MV-4-11 (cell line): ENCODE results near the gene NELL1.

Experiments used
- DNase-seq: peaks from one replicate; lab custom pipeline; 2025; lab: John Stamatoyannopoulos, UW

The NELL1 gene

DNA sequence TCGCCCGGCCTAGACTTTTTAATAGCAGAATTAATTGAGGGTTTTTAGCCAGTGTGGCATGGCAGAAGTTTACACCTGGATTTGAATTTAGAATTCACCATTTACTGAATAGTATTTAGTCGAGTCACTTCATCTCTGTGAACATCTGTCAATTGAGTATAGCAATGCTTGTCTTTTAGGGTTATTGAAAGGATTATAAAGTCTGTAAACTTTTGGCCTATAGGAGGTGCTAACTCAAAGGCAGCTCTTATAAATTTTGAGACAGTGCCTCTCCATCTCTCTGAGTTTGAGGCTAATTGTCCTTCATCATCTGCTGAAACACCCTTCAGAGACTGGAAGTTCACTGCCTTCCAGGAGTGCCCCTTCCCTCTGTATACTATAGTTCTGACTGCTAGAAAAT lies 205.0 kb downstream of the NELL1 start:
- no peak for DNase-seq

DNA sequence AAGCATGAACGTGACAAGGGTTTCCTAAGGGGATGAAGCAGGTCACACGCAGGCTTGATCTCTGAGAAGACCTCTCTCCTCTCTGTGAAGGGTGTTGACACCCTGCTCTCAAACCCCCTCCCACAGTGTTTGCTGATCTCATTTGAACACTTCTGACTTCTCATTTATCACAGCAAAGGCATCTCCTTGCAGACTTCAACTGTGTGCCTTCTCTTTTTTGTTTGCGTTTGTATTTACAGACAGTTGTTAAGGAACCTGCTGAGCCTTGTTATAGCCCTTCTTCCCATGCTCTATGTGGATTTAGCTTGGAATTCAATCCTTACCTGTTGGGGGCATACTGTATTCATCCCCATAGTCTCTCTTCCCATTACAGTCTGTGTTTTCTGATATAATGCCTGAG lies 206.5 kb downstream of the NELL1 start:
- DNase-seq = no peak

DNA sequence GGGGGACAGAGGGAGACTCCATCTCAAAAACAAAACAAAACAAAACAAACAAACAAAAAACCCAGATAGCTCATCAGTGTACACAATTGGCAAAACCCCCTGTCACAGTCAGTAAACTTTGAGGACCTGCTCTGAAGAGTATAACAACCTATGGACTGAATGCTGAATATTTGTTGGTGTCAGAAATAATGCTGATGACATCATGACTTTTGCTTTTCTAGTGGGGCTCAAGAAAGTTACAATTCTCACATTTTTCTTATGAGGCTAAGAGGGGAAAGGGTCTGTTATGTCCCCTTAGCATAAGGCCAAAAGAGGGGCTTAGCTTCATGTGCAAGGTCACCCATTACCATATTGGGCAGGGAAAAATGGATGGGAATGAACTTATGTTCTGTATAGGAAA lies 207.4 kb downstream of the NELL1 start:
- DNase-seq = no peak

DNA sequence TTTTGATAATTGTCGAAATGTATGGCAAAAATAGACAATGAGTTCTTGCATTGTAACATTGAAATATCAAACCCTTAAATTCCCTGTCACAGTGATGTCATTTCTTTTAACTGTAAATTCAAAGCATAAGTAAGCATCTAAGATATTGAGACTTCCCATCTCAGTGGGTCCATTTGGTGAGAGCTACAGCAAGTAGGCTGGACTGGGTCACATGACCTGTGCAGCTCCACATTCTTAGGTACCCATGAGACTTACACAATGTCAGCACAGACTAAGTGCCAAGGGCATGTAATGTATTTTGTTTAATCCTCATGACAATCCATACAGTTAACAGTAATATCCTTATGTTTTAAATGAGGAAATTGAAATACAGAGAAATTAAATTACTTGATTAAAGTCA lies 210.7 kb downstream of the NELL1 start:
- no peak for DNase-seq

DNA sequence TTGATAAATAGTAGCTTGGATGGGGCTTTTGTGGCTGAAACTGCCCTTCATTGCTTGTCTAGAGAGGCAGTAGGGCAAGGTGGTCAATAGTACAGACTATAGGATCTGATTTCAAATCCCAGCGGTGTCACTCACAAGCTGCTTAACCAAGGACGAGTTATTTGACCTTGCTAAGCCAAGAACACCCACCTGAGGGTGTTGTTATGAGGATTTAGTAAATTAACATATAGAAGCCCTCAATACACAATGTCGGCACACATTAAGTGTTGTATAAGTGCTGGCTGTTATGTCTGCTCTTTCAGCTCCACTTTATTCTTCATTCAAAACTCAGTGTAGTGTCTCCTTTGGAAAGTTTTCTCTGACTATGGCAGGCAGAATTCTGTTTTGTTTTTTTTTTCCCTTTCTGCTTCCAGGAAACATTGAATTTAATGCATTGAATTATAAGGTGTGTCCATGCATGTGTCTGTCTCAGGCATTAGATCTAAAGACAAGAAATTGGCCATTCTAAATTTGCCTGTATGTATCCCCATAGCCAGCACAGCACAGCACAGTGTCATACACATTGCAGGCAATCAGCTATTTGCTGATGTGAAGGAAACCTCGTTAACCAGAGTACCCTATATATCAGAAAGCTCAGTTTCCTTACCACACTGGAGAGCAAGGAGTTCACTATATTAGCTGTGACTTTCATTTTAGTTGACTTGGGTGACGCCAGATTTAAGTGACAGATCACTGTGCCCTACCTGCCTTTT lies 212.1 kb downstream of the NELL1 start:
- no peak for DNase-seq

DNA sequence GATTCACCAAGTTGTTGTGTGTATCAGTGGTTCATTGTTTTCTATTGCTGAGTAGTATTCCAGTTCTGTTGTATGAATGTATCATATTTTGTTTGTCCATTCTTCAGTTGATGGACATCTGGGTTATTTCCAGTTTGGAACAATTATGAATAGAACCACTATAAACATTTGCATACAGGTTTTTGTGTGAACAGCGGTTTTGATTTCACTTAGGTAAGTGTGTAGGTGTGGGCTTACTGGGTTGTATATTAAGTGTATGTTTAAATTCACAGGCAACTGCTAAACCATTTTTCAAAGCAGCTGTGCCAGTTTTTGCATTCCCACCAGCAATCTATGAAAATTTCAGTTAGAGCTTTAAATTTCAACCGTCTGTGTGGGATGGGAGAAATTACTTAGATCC lies 217.8 kb downstream of the NELL1 start:
- no peak for DNase-seq

DNA sequence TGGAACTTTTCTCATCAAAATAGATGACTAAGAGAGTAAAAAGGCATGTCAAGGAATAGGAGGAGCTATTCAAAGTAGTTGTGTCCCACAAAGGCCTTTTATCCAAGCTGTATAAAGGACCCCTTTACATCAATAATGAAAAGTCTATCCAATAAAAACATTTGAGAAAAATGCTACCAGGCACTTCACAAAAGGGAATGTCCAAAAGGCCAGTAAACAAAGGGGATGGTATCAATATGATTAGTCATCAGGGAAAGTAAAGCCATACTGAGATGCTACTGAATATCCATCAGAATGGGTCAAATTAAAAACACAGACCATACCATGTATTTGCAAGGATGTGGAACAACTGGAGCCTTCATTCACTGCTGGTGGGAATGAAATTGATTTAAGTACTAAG lies 224.9 kb downstream of the NELL1 start:
- DNase-seq = no peak

DNA sequence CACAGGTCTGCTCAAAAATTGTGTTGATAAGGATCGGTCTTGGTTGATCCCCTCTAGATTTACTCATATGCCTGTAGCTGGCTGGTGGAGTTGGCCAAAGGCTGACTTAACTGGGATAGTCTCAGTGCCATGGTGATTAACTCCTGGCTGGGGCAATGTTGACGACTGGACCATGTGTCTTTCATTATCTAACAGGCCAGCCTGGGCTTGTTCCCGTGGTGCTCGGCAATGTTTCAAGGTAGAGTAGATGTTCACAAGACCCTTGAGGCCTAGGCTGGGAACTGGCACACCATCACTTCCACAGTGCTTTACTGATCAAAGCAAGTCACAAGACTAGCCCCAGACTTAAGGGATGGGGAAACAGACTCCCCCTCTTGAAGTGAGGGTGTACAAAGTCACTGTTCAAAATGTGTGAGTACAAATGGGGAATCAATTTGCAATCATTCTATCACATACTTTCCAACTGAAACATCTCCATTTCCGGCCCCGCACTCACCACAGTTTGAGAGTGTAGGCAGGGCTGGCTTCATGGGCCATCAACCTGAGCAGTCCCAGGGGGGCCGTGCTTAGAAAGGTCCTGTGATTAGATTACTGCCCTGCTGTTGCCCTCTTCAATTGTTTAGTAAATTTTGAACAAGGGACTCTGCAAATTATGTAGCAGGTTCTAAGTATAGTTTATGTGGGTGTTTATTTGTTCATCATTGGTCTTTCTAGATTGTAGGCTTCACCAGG lies 240.8 kb downstream of the NELL1 start:
- no peak for DNase-seq

DNA sequence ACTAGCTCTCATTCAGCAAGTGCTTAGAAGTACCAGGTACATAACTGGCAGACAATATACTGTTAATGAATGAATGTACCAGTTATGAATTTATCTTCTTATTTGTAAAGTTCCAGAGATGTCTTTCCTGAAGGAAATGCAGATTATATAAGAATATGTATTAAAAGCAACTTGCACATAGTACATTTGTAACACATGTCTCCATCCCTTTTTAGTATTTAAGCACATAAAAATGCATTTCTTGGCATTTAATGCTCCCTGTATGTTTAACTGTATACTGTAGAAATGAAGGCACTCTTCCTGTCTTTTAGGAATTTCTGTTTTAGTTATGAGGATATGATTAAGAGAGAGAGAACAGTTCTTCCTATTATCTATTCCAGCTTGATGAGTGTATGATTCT lies 241.3 kb downstream of the NELL1 start:
- DNase-seq = no peak

DNA sequence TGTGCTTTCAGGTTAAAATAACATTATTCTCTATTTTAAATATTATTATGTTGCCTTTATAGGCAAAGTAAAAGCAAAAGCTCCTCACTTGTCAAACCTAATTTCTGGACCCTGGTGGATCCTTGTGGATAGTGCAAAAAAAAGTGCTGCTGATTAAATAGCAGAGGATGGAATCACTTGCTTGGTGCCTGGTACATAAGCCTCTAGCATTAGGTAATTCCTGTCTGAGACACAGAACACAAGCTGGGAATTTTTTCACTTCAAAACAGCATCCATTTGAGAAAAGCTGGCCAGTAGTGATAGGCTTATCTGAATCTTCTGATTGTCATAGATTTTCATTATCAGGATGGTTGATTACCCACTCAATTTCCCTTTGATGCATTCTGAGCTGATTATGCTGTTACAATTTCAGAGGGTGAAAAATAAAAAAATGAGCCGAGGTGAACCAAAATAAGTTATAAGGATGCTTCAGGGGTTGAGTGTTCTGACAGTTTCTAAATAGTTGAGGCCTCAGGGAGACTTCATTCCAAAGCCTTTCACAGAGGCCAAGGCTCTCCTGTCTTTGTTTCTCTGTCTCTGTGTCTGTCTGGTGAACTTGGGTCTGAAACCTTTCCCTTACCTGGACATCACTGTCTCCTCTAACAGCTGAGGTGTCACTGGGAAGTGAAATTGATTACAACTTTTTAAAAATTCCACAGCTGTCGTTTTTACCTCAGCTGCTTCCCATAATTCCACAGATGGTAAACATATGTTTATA lies 242.9 kb downstream of the NELL1 start:
- no peak for DNase-seq

DNA sequence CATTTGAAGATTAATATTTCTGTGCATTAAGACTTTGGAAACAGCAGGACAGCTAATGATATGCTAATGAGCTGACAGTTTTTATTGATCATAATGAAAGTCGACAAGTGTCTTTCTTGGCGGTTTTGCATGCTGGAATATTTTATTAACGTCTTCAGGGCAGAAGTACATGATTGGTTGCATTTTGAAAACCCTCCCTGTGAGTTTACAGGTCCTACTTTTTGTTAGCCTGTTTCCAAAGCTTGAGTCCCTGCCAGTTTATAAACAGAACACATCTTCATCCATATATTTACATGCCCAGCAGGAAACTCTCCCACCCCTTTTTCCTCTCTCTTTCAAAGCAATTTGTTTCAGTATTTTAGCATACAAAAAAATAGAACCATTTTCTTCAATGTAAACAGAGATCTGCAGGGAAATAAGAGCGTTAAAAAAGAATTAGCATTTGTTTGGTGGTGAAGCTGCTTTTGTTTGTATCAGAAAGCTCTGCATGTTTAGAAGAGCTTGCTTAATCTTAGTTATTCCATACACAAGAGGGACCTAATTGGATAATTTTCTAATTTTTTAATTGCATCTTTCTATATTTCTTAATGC lies 243.6 kb downstream of the NELL1 start:
- DNase-seq = no peak

DNA sequence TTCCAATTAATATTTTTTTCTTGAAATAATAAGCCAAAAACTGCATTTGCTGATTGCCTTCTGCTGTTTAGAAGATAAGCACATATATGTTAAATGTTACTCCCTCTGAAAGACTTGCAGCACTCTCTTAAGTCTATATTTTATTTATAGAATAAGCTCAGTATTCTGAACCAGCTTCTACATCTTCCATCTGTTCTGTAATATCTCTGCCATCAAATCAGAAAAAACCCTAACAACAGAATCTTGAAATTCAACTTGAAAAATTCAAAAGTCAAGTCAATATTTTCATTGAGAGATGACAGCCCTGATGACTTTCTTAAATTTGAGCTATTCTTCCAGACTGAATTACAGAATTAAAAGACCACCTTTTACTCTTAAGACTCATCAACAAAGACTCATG lies 247.9 kb downstream of the NELL1 start:
- DNase-seq = no peak

DNA sequence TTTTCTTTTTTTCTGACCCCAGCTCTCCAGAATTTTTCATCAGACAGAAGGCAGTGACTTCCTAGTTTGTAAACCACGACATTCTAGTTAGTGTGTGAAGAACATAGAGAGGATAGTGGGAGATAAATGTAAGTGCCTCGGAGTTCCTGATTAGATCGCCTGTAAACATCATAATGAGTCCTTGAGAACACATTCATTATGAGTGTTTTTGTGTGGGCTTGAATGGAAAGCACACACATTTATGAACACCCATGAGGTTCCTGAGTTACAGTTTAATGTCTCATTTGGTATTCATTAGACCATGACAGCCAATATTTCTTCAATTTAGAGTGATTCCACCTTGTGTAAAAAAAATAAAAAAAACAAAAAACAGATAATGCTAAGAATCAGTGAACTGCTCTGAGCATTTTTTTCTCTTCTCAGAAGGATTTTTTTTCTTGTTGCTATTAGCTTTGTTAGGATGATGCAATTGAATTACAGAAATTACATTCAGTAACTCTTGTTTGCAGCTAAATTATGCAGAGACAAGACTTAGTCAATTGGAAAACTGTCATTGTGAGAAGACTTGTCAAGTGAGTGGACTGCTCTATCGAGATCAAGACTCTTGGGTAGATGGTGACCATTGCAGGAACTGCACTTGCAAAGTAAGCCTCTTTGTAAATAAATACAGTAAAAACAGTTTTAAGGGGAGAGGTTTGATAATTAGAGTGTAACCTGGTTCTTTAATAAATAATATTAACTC lies 257.6 kb downstream of the NELL1 start:
- DNase-seq = no peak

DNA sequence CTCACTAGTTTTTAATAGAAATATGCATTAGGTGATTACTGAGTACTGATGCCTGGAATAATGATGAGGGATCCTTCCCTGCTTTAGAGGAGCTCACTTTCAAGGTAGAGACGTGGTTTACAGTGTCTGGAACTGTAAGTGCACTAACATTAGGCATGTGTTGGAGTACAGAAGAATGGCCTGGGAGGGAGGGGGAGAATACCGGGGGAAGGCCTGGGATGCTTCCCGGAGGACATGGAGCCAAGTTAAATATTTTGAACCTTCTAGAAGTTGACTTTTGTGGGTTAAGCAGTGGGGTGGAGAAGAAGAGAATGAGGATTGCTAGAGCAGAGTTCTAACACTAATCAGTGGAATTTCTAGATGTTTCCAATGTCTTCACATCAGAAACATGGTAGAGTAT lies 261.6 kb downstream of the NELL1 start:
- no peak for DNase-seq

DNA sequence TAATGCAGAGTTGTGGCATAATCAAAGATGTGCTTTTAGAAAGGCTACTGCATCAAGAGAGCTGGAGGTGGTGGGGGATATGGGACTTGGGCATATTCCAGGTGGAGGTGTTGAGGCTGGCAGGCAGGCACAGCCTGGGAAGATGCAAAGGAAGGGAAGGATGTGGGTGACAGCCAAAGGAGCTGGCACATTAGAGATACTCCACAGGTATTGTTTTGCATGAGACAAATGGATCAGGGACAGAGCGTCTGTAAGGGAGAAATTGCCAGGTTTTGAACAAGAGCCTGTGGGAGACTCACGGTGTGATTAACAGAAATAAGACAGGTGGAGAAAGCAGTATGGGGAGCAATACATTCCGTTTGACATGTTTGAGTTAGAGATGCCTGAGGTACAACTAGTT lies 263.7 kb downstream of the NELL1 start:
- no peak for DNase-seq

DNA sequence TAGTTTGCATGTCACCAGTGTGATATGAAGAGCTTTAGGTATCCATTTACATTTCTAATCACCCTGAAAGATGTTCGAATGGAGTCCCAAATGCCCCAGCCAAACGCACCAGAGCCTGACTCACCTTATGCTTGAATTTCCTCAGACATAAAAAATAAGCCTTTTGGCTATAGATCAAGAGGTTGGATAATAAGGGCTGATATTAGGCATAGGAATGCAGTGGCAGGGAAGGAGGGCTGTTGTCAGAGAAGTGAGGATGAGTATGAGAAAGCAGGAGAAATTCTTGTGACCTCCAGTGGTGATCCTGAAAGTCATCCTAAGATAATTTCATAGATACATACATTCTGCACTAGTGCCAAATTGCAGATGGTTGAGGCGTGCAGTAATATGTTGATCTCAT lies 264.6 kb downstream of the NELL1 start:
- no peak for DNase-seq

DNA sequence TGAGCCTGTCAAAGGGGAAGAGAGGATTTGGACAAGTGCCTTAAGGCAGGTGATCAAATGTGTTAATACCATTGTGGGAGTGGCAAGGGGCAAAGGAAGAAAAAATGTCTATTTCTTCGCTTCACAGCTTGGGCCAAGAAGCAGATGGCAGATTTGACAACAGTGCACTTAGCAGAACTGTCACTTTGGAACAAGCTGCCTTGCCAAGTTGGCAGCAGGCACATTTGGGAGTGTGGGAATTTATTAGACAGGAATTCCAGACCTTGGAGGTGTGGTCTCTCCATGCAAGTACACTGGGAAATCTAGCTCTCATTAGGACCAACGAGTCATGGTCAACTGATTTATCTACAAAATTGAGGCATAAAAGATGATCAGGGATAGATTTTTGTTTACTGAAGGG lies 265.1 kb downstream of the NELL1 start:
- DNase-seq = no peak

DNA sequence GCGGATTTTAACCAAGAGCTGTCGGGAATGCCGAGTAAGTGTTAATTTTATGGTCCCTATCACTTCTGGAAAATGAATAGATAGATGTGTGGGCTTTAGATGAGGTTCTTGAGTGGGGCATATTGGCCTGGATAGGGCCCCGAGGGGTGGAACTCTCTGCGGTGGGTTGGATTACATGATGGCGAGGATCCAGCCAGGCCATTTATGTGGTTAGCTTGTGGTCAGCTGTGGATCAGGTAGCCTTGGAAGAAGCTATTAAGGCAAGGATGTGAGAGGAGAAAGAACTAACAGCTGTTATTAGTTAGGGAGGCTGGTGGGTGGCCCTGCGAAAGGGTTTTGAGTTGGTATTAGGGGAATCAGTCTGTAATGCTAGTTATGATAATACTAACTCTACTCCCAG lies 268.4 kb downstream of the NELL1 start:
- DNase-seq = no peak

DNA sequence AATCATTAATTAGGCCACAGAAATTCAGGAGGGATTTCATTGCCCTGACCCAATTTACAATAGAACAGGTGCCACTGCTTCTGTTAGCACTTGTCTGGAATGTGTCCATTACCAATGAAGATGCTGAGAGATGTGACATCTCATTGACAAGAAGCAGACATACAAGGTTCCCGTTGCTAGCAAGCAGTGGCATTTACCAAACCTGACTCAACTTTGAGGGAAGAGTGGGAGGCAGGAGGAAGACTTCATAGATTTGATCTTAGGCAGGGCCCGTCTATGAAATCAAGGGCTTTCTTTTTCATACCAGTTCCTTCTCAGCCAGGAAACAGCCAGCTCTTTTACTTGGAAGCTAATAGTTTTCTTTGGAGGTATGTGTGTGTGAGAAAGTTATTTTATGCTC lies 280.2 kb downstream of the NELL1 start:
- no peak for DNase-seq

DNA sequence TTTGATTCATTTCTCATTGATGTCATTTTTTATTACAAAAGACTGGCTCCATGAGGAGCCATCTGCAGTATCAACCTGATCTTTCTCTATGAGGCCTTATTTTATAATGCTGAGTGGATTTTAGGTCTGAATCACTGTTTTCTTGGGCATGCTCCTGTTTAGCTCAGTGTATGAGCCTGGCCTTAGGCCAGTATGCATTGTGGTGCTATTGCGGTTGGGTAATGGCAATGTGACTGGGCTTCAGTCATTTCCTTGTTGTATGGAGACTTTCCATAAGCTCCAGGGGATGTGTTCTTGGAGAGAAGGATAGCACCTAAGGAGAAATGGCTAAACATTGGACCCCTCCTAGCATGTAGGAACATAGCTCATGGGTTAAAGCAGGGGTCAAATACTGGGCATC lies 293.2 kb downstream of the NELL1 start:
- no peak for DNase-seq

DNA sequence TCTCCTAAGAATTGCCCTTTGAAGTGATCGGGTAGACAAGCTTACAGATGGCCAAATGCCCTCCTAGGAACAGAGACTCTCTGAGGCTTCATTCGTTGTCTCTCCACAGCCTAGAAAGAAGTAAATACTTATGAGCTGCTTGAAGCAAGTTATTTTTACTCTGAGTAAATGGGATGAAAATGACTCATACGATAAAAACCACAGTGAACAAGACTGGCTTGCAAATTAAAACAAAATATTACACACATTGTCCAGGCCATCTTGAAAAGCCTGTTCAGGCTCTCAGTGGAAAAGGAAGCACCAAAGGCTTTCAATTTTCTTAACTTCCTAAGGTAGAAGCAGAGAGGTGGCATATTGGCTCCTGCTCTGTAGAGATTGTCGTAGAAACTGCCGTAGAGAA lies 294.2 kb downstream of the NELL1 start:
- DNase-seq = no peak

DNA sequence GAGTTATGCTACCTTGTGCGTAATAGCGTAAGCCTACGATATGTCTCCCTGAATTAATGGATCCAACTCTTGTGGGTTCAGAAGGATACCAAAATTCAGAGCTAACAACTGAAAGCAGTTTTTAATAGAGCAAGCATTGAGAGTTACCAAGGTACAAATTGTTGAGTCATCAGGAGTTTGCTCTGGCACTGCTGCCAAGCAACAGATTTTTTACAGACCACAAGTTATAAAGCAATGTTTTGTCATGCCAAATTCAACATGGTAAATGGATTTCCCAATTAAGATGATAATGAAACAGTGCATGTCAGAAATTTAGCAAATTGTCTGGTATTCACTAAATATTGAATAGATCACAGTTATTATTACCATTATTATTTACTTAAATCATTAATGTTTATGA lies 295.6 kb downstream of the NELL1 start:
- no peak for DNase-seq
